NCI-H1436 treated with DMSO at 0.1 percent for 48 hours (cell line): ENCODE data around the gene SRPK2.
"Not testable (repeated sequence)": the region's sequence is repeated elsewhere in the genome, so short reads cannot be mapped to it uniquely, and the experiment has no call there.

ENCODE experiments used
- DNase-seq: peaks from one replicate; lab custom pipeline; 2025; lab: John Stamatoyannopoulos, UW

The SRPK2 gene

DNA sequence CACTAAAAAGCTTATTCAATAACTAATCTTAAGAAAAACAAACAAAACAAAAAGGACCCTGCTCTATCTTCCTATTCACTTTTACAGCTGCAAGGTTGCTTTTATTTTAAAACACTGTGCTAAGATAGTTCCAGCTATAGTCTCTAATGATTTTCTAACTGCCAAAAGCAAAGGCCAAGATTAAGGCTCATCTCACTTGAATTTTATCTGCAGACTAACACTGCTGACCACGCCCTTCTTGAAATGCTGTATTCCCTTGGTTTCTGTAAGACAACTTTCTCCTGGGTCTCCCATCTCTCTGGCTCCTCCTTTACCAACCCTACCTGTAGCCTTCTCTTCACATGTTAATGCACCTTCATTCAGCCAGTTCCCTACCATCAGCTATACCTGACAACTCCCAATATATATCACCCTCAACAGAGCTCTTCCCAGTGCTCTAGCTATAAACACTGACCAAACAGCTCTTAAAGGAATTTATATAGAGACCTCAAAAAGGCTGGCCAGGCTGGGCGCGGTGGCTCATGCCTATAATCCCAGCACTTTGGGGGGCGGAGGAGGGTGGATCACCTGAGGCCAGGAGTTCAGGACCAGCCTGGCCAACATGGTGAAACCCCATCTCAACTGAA is 11.7 kb downstream of the SRPK2 start:
- DNase-seq, result no peak

- no peak for DNase-seq
These were observed 18.8 kb downstream of the SRPK2 start for GRCh38 chr7:105369944-105370343.

GRCh38 chr7:105367458-105367857 is 21.3 kb downstream of the SRPK2 start:
- DNase-seq, result no peak

DNA sequence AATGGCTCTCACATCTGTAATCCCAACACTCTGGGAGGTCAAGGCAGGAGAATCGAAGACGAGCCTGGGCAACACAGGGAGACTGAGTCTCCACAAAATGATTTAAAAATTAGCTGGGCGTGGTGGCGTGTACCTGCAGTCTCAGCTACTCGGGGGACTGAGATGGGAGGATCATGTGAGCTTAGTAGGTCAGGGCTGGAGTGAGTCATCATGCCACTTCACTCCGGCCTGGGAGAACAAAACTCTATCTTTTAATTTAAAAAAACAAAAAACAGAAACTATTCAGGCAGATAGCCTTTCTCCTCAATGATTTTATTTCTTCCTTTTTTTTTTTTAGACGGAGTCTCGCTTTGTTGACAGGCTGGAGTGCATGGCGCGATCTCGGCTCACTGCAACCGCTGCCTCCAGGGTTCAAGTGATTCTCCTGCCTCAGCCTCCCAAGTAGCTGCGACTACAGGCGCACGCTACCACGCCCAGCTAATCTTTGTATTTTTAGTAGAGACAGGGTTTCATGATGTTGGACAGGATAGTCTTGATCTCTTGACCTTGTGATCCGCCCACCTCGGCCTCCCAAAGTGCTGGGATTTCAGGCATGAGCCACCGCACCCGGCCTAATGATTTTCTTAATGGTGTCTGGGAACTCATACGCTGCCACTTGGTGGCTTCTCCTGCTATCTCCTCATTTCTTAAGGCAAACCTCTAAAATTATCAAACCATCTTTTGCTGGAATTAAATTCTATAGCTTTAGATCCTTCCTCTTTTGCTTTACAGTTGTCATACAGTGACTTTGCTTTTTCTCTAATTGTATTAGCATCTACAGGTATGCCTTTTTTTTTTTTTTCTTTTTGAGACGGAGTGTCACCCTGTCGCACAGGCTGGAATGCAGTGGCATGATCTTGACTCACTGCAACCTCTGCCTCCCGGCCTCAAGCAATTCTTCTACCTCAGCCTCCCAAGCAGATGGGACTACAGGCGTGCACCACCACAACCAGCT is 22.9 kb downstream of the SRPK2 start:
- no peak for DNase-seq

- no peak for DNase-seq
These were observed 24.0 kb downstream of the SRPK2 start for GRCh38 chr7:105364684-105365083.

- DNase-seq, result not testable (repeated sequence)
These were observed 25.1 kb downstream of the SRPK2 start for GRCh38 chr7:105363657-105364056.

- DNase-seq, result not testable (repeated sequence)
These were observed 26.0 kb downstream of the SRPK2 start for GRCh38 chr7:105362685-105363084.

- DNase-seq, result not testable (repeated sequence)
These were observed 26.7 kb downstream of the SRPK2 start for GRCh38 chr7:105361995-105362394.

DNA sequence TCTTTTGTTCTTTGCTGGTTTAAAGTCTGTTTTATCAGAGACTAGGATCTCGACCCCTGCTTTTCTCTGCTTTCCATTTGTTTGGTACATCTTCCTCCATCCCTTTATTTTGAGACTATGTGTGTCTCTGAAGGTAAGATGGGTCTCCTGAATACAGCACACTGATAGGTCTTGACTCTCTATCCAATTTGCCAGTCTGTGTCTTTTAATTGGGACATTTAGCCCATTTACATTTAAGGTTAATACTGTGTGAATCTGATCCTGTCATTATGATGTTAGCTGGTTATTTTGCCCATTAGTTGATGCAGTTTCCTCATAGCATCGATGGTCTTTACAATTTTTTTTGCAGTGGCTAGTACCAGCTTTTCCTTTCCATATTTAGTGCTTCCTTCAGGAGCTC is 28.6 kb downstream of the SRPK2 start:
- DNase-seq, result not testable (repeated sequence)

GRCh38 chr7:105355701-105356100 is 33.0 kb downstream of the SRPK2 start:
- DNase-seq, result no peak

DNA sequence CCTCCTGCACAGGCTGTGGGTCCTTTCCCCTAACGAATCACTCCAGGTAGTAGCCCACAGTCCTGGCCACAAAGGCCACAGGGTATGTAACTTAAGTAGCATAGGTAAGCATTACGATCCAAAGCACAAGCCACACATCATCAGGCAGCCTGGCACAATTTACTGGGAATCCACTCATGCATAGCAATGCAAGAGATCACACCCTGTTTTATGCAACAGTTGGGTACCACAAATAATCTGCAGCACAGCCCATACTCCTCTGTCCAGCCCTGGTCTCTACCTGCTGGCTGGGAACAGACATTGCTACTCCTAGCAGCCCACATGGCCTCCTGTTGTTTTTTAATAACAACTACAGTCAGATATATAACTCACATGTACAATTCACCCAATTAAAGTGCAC is 34.3 kb downstream of the SRPK2 start:
- DNase-seq, result no peak

- DNase-seq, result no peak
These were observed 34.9 kb downstream of the SRPK2 start for GRCh38 chr7:105353752-105354328.

- no peak for DNase-seq
These were observed 35.6 kb downstream of the SRPK2 start for GRCh38 chr7:105352901-105353668.

GRCh38 chr7:105352018-105352612 is 36.6 kb downstream of the SRPK2 start:
- no peak for DNase-seq

GRCh38 chr7:105350906-105351305 is 37.8 kb downstream of the SRPK2 start:
- DNase-seq, result no peak

- not testable (repeated sequence) for DNase-seq
These were observed 40.5 kb downstream of the SRPK2 start for GRCh38 chr7:105348177-105348576.

DNA sequence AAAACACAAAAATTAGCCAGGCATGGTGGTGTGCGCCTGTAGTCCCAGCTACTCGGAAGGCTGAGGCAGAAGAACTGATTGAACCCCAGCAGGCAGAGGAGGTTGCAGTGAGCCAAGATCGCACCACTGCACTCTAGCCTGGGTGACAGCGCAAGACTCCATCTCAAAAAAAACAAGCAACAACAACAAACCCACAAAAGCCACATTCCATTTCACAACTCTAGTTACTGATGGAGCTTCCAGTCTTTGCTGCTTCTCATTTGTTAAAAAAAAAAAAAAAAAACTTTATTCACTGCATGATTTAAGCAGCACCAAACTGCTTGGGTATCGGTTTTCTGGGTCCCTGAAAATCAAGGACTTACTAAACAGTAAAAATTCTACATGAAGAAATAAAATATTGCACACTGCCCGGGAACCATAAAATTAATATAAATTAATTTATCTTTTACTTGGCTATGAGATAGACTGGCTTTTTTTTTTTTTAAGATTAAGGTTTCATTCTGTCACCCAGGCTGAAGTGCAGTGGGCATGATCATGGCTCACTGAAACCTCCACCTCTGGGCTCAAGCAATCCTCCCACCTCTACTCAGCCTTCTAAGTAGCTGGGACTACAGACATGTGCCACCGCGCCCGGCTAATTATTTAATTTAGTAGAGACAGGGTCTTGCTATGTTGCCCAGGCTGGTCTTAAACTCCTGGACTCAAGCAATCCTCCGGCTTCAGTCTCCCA is 42.0 kb downstream of the SRPK2 start:
- no peak for DNase-seq

GRCh38 chr7:105346138-105346537 is 42.6 kb downstream of the SRPK2 start:
- DNase-seq, result no peak

DNA sequence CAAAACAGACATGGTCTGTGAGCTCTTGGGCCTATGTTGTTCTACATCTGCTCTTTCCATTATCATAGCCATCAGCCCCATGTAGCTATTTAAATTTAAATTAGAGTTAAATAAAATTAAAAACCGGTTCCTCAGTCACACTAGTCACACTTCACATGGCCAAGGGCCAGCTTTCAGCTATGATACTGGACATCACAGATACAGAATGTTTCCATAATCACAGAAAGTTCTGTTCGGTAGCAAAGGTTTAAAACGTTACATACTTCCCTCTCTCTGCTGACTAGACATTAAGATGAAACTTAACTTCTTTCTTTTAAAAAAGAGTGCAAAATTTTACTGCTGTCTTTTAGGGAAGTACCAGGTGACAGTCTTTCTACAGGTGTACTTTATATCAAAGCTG is 43.0 kb downstream of the SRPK2 start:
- DNase-seq, result no peak

DNA sequence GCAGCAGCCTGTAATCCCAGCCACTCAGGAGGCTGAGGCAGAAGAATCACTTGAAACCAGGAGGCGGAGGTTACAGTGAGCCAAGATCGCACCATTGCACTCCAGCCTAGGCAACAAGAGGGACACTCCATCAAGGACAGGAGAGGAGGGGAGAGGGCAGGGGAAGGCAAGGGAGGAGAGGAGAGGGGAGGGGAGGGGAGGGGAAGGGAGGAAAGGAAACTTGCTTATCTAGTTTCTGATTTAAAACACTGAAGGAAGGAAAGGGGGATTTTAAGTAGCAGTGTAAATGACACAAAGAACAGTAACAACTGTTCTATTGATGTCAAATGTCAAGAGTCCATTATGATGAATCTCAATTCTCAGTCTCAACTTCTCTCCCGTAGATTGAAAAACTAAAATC is 43.7 kb downstream of the SRPK2 start:
- no peak for DNase-seq
